ENCODE results near the gene SH3BP1.

Gene SH3BP1

DNA sequence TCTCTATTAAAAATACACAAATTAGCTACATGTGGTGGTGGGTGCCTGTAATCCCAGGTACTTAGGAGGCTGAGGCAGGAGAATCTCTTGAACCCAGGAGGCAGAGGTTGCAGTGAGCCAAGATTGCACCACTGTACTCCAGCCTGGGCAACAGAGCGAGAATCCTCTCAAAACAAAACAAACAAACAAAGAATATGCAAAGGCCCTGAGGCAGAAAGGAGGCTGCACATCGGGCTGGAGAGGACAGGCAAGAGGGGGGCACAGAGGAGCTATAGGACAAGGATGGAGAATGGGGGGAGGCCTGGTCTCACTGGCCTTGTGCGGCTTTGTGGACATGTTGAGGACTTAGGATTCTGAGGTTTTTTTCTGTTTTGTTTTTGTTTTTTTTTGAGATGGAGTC is 65.7 kb downstream of the SH3BP1 start:
- TF ChIP-seq, protein P1, sequence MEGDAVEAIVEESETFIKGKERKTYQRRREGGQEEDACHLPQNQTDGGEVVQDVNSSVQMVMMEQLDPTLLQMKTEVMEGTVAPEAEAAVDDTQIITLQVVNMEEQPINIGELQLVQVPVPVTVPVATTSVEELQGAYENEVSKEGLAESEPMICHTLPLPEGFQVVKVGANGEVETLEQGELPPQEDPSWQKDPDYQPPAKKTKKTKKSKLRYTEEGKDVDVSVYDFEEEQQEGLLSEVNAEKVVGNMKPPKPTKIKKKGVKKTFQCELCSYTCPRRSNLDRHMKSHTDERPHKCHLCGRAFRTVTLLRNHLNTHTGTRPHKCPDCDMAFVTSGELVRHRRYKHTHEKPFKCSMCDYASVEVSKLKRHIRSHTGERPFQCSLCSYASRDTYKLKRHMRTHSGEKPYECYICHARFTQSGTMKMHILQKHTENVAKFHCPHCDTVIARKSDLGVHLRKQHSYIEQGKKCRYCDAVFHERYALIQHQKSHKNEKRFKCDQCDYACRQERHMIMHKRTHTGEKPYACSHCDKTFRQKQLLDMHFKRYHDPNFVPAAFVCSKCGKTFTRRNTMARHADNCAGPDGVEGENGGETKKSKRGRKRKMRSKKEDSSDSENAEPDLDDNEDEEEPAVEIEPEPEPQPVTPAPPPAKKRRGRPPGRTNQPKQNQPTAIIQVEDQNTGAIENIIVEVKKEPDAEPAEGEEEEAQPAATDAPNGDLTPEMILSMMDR (IDR thresholded peaks at IDR 0.05), result no peak
- no peaks in the 10 kb centered on the region for H3K27me3 ChIP-seq

More for the DNA sequence above, 65.7 kb downstream of the SH3BP1 start:
- no peaks in the 10 kb centered on the region for H3K9me3 ChIP-seq
- H3K27ac ChIP-seq, result no peak overlapping the region
- peaks cover 29 to 30% of the 10 kb centered on the region in 2 experiments for H3K4me1 ChIP-seq (ENCODE audit: control insufficient read depth in 1 of 2, insufficient read depth in 1 of 2, low read depth in 1 of 2, low read length in 1 of 2)
- H3K36me3 ChIP-seq, result peaks cover 6% of the 10 kb centered on the region
- H3K4me3 ChIP-seq (ENCODE audit: low read depth in 1 of 2, low read length in 1 of 2), result no peak overlapping the region
